Spleen (tissue), 11 donors: ENCODE results near the gene GPX7. TPM values are rescaled to one million over a fixed set of nuclear protein-coding genes. Genes with fewer than 3 reads are reported as not detected.

Source experiments
- DNase-seq: peaks from one replicate; pipeline ENCODE4 v3.0.0-alpha.2; 2020
- H3K27ac ChIP-seq, 8 donors: fragments of 200-600 bp; sonication (generic) in 7 of 8; 1 replicate in 4 of 8; 2 replicates in 4 of 8; pipeline versions ENCODE4 v1.5.0 to v1.8.0; 2016 to 2021; ENCODE audit warnings: inconsistent platforms in 4 of 8, mild to moderate bottlenecking in 4 of 8, moderate library complexity in 1 of 8
- H3K27me3 ChIP-seq, 7 donors: fragments of 200-600 bp; sonication (generic) in 6 of 7; replicated peaks in 1 of 7; 1 replicate in 4 of 7; 2 replicates in 3 of 7; pipeline versions ENCODE4 v1.5.0 to v1.8.0; 2016 to 2021; ENCODE audit warnings: inconsistent platforms in 3 of 7, mild to moderate bottlenecking in 1 of 7
- H3K36me3 ChIP-seq, 6 donors: fragments of 200-600 bp; sonication (generic) in 5 of 6; 1 replicate in 4 of 6; 2 replicates in 2 of 6; pipeline versions ENCODE4 v1.5.0 to v1.8.0; 2016 to 2021; ENCODE audit warnings: inconsistent platforms in 2 of 6
- H3K4me1 ChIP-seq, 6 donors: fragments of 200-600 bp; sonication (generic) in 5 of 6; 1 replicate in 3 of 6; 2 replicates in 3 of 6; pipeline versions ENCODE4 v1.5.0 to v1.8.0; 2016 to 2021; ENCODE audit warnings: inconsistent platforms in 3 of 6
- H3K4me3 ChIP-seq, 8 donors: fragments of 200-600 bp; sonication (generic) in 7 of 8; 1 replicate in 4 of 8; 2 replicates in 4 of 8; pipeline versions ENCODE4 v1.5.0 to v1.8.0; 2016 to 2021; ENCODE audit warnings: inconsistent platforms in 4 of 8, mild to moderate bottlenecking in 4 of 8, moderate library complexity in 2 of 8
- H3K9me3 ChIP-seq, 8 donors: fragments of 200-600 bp; sonication (generic) in 7 of 8; 1 replicate in 4 of 8; 2 replicates in 4 of 8; pipeline versions ENCODE4 v1.5.0 to v1.8.0; 2016 to 2021; ENCODE audit warnings: inconsistent platforms in 4 of 8
- CTCF ChIP-seq, 11 experiments: fragments of 200-600 bp in 7 of 11; fragments of 450-650 bp in 4 of 11; sonication (generic) in 4 of 11; IDR thresholded peaks in 8 of 11; conservative IDR thresholded peaks in 3 of 11; 1 replicate in 7 of 11; 2 replicates in 4 of 11; pipeline versions ENCODE4 v1.4.0 to v1.8.0; 2016 to 2021; ENCODE audit warnings: antibody characterized with exemption in 11 of 11, inconsistent platforms in 4 of 11, mild to moderate bottlenecking in 1 of 11
- POLR2A ChIP-seq, 3 donors: fragments of 450-650 bp; IDR thresholded peaks; one replicate each; pipeline ENCODE4 v1.5.1; 2017; ENCODE audit warnings: antibody characterized with exemption in 3 of 3, mild to moderate bottlenecking in 1 of 3
- POLR2AphosphoS5 ChIP-seq, 3 donors: sonication (generic); formaldehyde crosslinking; IDR thresholded peaks; one replicate each; pipeline ENCODE4 v1.5.1; 2017; ENCODE audit warnings: antibody characterized with exemption in 3 of 3
- WGBS, 5 donors: extraction: QIAGEN DNeasy Blood & Tissue Kit in 3 of 5; methylation state at CpG; one replicate each; pipeline versions ENCODE4 v1.1.5 to v1.1.7; 2013 to 2018; 5-methylcytosine and 5-hydroxymethylcytosine counted together
- intact Hi-C: fragments of 100-400 bp; cut with DNase I; formaldehyde crosslinking; loops from one replicate; pipeline ENCODE4 v1.15.0; 2023; ENCODE audit warnings: low total_unique reads
- polyA plus RNA-seq, 3 donors: library from polyadenylated mRNA; stranded (reverse); fragments of 200-250 nt; gene quantifications; one replicate each; pipeline ENCODE4 v1.2.1, GENCODE V29; 2013
- total RNA-seq, 7 donors: library from RNA; depleted of rRNA in 3 of 7; stranded (reverse); fragments of >200 nt in 3 of 7; fragmentation: NEBNext Ultra II Directional in 4 of 7; extraction: Animal tissue kit (Norgen Biotek cat#: 25700) in 4 of 7; gene quantifications; one replicate each; pipeline versions ENCODE4 v1.1.0 to v1.2.1, GENCODE V29; 2016 to 2021
- donor health status: healthy with polysubstance abuse.
- donor health status: DM: no; HTN: no; CAD: no; lungs with moderate emphysema.
- donor health status: DM: no; HTN: no; CAD: no.
- donor health status: Bipolar disorder and iron deficiency.
- donor health status: healthy.
- donor health status: DM: no; HTN: no; CAD: no.
- donor health status: DM: yes; HTN: yes; CAD: no.

Gene GPX7
- total and polyA plus RNA-seq, 10 donors: 6.4 to 24.7 (median 13.7) TPM

GRCh38 chr1:52653207-52653849, 51.2 kb downstream of the GPX7 start:
- Histone ChIP-seq H3K4me3 (no peak overlapping the region), H3K36me3 (peaks cover 0 to 27% (median 0%) of the 10 kb centered on the region in 6 donors), H3K27me3 (no peaks in the 10 kb centered on the region), H3K9me3 (no peaks in the 10 kb centered on the region), H3K27ac (no peak overlapping the region), H3K4me1 (no peaks in the 10 kb centered on the region)
- no peak for TF ChIP-seq CTCF (IDR thresholded peaks at IDR 0.05 in 8 of 11, conservative IDR thresholded peaks at IDR 0.05 in 3 of 11)
- TF ChIP-seq POLR2A (IDR thresholded peaks at IDR 0.05): no peak
- TF ChIP-seq POLR2AphosphoS5 (IDR thresholded peaks at IDR 0.05): no peak
- 88 to 95% (median 91%) methylated on average over 5 of the region's 5 CpGs for WGBS, 5 donors
- DNase-seq: no peak
- intact Hi-C loops: no loop called here

GRCh38 chr1:52654063-52654462, 51.9 kb downstream of the GPX7 start:
- intact Hi-C loops: no loop called here
- Histone ChIP-seq H3K27me3 (no peaks in the 10 kb centered on the region), H3K4me3 (no peak overlapping the region), H3K9me3 (no peaks in the 10 kb centered on the region), H3K27ac (no peak overlapping the region), H3K36me3 (peaks cover 0 to 19% (median 0%) of the 10 kb centered on the region in 6 donors), H3K4me1 (no peaks in the 10 kb centered on the region)
- DNase-seq: no peak
- no peak for TF ChIP-seq CTCF (IDR thresholded peaks at IDR 0.05 in 8 of 11, conservative IDR thresholded peaks at IDR 0.05 in 3 of 11)
- TF ChIP-seq POLR2A (IDR thresholded peaks at IDR 0.05): no peak
- TF ChIP-seq POLR2AphosphoS5 (IDR thresholded peaks at IDR 0.05): no peak

- Histone ChIP-seq H3K27ac (no peak overlapping the region), H3K4me3 (no peak overlapping the region), H3K4me1 (no peaks in the 10 kb centered on the region), H3K9me3 (no peaks in the 10 kb centered on the region), H3K36me3 (peaks cover 0 to 13% (median 0%) of the 10 kb centered on the region in 6 donors), H3K27me3 (no peaks in the 10 kb centered on the region)
- intact Hi-C loops: no loop called here
- no peak for DNase-seq
- TF ChIP-seq POLR2A (IDR thresholded peaks at IDR 0.05): no peak
- TF ChIP-seq POLR2AphosphoS5 (IDR thresholded peaks at IDR 0.05): no peak
- no peak for TF ChIP-seq CTCF (IDR thresholded peaks at IDR 0.05 in 8 of 11, conservative IDR thresholded peaks at IDR 0.05 in 3 of 11)
- 89 to 97% (median 94%) methylated on average over 3 of the region's 3 CpGs for WGBS, 5 donors
Observed at GRCh38 chr1:52657702-52658101, 55.5 kb downstream of the GPX7 start.

Other genes starting within 250 kb of the GPX7 start
- gene CC2D1B, start 236.2 kb upstream of the GPX7 start, total RNA-seq: 10 to 100 TPM; 29.8 to 44.0 (median 36.2) TPM
- 10 to 100 TPM; 14.8 to 23.2 (median 14.9) TPM for gene CC2D1B, start 236.2 kb upstream of the GPX7 start, polyA plus RNA-seq
- 1 to 10 TPM in 5 of 7 donors, under 1 TPM in 2; 0.60 to 5.4 (median 2.7) TPM for gene ORC1, start 197.9 kb upstream of the GPX7 start, total RNA-seq
- 1 to 10 TPM; 1.0 to 1.6 (median 1.3) TPM for gene ORC1, start 197.9 kb upstream of the GPX7 start, polyA plus RNA-seq
- gene PRPF38A, start 197.8 kb upstream of the GPX7 start, total RNA-seq: 10 to 100 TPM; 21.7 to 50.4 (median 41.7) TPM
- gene PRPF38A, start 197.8 kb upstream of the GPX7 start, polyA plus RNA-seq: 10 to 100 TPM; 13.8 to 18.1 (median 15.2) TPM
- 100 to 1,000 TPM in 1 of 7 donors, 10 to 100 TPM in 6; 74.1 to 120 (median 84.6) TPM for gene TUT4, start 49.3 kb upstream of the GPX7 start, total RNA-seq
- gene TUT4, start 49.3 kb upstream of the GPX7 start, polyA plus RNA-seq: 10 to 100 TPM; 31.7 to 45.6 (median 35.8) TPM
- 10 to 100 TPM; 12.8 to 23.6 (median 17.9) TPM for gene SHISAL2A, start 30.8 kb downstream of the GPX7 start, total RNA-seq
- gene SHISAL2A, start 30.8 kb downstream of the GPX7 start, polyA plus RNA-seq: 10 to 100 TPM in 2 of 3 donors, 1 to 10 TPM in 1; 9.2 to 15.5 (median 14.4) TPM
- gene COA7, start 96.0 kb downstream of the GPX7 start, total RNA-seq: 10 to 100 TPM in 3 of 7 donors, 1 to 10 TPM in 4; 5.0 to 12.8 (median 8.8) TPM
- 1 to 10 TPM; 1.9 to 5.6 (median 3.5) TPM for gene COA7, start 96.0 kb downstream of the GPX7 start, polyA plus RNA-seq
- 10 to 100 TPM; 18.2 to 35.5 (median 26.0) TPM for gene ZYG11B, start 124.1 kb downstream of the GPX7 start, total RNA-seq
- 1 to 10 TPM; 3.0 to 5.0 (median 3.4) TPM for gene ZYG11B, start 124.1 kb downstream of the GPX7 start, polyA plus RNA-seq
- gene ZYG11A, start 240.4 kb downstream of the GPX7 start, total RNA-seq: under 1 TPM; 0.09 to 0.85 (median 0.27) TPM
- under 1 TPM; 0.02 to 0.03 (median 0.03) TPM for gene ZYG11A, start 240.4 kb downstream of the GPX7 start, polyA plus RNA-seq